Heart left ventricle (tissue), 16 donors: ENCODE results near the gene UBE2E2. TPM values are rescaled to one million over a fixed set of nuclear protein-coding genes. Genes with fewer than 3 reads are reported as not detected.
"Not testable (repeated sequence)": the region's sequence is repeated elsewhere in the genome, so short reads cannot be mapped to it uniquely, and the experiment has no call there.

Source experiments
- ATAC-seq, 4 donors: fragments of 200-7000 bp; cut with Tn5 transposase; one replicate each; pipeline ENCODE4 v1.9.1; 2020 to 2022; ENCODE audit warnings: moderate library complexity in 4 of 4, mild to moderate bottlenecking in 3 of 4, moderate number of reproducible peaks in 1 of 4
- DNase-seq, 5 donors: peaks; one replicate each; pipeline ENCODE4 v3.0.0-alpha.2; 2020
- H3K27ac ChIP-seq, 12 donors: fragments of 200-600 bp; sonication (generic) in 4 of 12; one replicate each; pipeline versions ENCODE4 v1.5.0 to v1.8.0; 2016 to 2022; ENCODE audit warnings: mild to moderate bottlenecking in 2 of 12
- H3K27me3 ChIP-seq, 9 donors: fragments of 200-600 bp; sonication (generic) in 2 of 9; one replicate each; pipeline versions ENCODE4 v1.5.1 to v1.8.0; 2016 to 2022; ENCODE audit warnings: mild to moderate bottlenecking in 3 of 9
- H3K36me3 ChIP-seq, 9 donors: fragments of 200-600 bp; sonication (generic) in 2 of 9; one replicate each; pipeline versions ENCODE4 v1.5.0 to v1.8.0; 2018 to 2022; ENCODE audit warnings: mild to moderate bottlenecking in 2 of 9
- H3K4me1 ChIP-seq, 12 donors: fragments of 200-600 bp; sonication (generic) in 4 of 12; one replicate each; pipeline versions ENCODE4 v1.5.0 to v1.8.0; 2016 to 2022; ENCODE audit warnings: mild to moderate bottlenecking in 3 of 12
- H3K4me3 ChIP-seq, 12 donors: fragments of 200-600 bp; sonication (generic) in 4 of 12; one replicate each; pipeline versions ENCODE4 v1.5.0 to v1.8.0; 2017 to 2022; ENCODE audit warnings: mild to moderate bottlenecking in 9 of 12, moderate library complexity in 4 of 12
- H3K9me3 ChIP-seq, 12 donors: fragments of 200-600 bp; sonication (generic) in 4 of 12; one replicate each; pipeline versions ENCODE4 v1.5.0 to v1.8.0; 2016 to 2022; ENCODE audit warnings: mild to moderate bottlenecking in 1 of 12
- POLR2A ChIP-seq, 2 donors: fragments of 450-650 bp; IDR thresholded peaks; one replicate each; pipeline ENCODE4 v1.6.1; 2017; ENCODE audit warnings: antibody characterized with exemption in 2 of 2, mild to moderate bottlenecking in 2 of 2, moderate library complexity in 2 of 2
- WGBS, 4 donors: extraction: QIAGEN DNeasy Blood & Tissue Kit in 2 of 4; methylation state at CpG; one replicate each; pipeline versions ENCODE4 v1.1.5 to v1.1.7; 2013 to 2018; 5-methylcytosine and 5-hydroxymethylcytosine counted together
- intact Hi-C, 10 donors: fragments of 100-400 bp; cut with DNase I; formaldehyde crosslinking; loops; one replicate each; pipeline versions ENCODE4 v1.11.1 to v1.14.2; 2022
- polyA plus RNA-seq, 2 donors: library from polyadenylated mRNA; stranded (reverse); fragments of 200-250 nt; gene quantifications; one replicate each; pipeline ENCODE4 v1.2.3, GENCODE V29; 2013
- total RNA-seq, 9 donors: library from RNA; depleted of rRNA in 2 of 9; stranded (reverse); fragments of >200 nt in 2 of 9; fragmentation: NEBNext Ultra II Directional in 3 of 9; extraction: Animal tissue kit (Norgen Biotek cat#: 25700) in 3 of 9; gene quantifications; one replicate each; pipeline versions ENCODE4 v1.1.0 to v1.2.4, GENCODE V29; 2016 to 2023
- TF ChIP-seq, protein P1 (sequence below), 12 donors: fragments of 200-600 bp; sonication (generic) in 4 of 12; IDR thresholded peaks; one replicate each; pipeline versions ENCODE4 v1.5.0 to v1.8.0; 2018 to 2022; ENCODE audit warnings: antibody characterized with exemption in 12 of 12, mild to moderate bottlenecking in 5 of 12
- donor health status: ischemic (EF 13 %, LVEDD 7.1; RV severe dilation, severe dysfunction).
- donor health status: healthy with polysubstance abuse.
- donor health status: DM: no; HTN: yes; CAD: no.
- donor health status: DM: no; HTN: no; CAD: no.
- donor health status: ischemic (EF 25% LVEDD 6.9; RV normal size, moderate dysfunction).
- donor health status: ischemic (EF 25% LVEDD 5.7; RV mildly dilated, moderate dysfunction).
- donor health status: healthy.
- donor health status: DM: yes; HTN: yes; CAD: no.
- donor health status: ischemic (EF 35%, LVEDD 5.7; RV mildly dilated, moderate dysfunction).
- donor health status: nonischemic (EF 11% LVEDD 7.7; RV severe dilation, severe dysfunction).
- donor health status: DM: yes; HTN: yes; CAD: no.
- donor health status: PGD.
- donor health status: ischemic (EF 29% LVEDD 5.4; RV normal size, mild dysfunction).
- donor health status: nonischemic (EF 23%, LVEDD 6.1; RV moderate dilation, normal function).

The UBE2E2 gene
- total and polyA plus RNA-seq, 11 donors, result 21.9 to 63.9 (median 50.8) TPM

DNA sequence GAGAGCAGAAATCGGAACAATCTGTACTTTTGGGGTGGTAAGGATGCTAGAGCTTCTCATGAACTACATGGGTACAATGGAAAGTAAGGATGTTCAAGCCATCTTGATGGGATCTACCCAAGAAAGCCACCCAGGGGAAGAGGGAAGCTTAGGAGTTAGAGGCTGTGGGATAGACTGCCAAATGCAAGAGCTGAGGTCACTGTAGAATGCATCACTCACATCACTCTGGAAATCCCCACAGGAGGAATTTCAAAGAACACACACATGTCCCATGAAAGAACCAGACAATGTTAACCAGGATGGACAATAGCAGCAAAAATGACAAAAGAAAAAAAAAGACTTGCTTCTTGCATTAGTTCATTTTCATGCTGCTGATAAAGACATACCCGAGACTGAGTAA, 32.8 kb upstream of the UBE2E2 start:
- intact Hi-C loops, result no loop called here
- H3K27me3 ChIP-seq, result no peaks in the 10 kb centered on the region
- TF ChIP-seq POLR2A (IDR thresholded peaks at IDR 0.05), result no peak
- TF ChIP-seq, protein P1, sequence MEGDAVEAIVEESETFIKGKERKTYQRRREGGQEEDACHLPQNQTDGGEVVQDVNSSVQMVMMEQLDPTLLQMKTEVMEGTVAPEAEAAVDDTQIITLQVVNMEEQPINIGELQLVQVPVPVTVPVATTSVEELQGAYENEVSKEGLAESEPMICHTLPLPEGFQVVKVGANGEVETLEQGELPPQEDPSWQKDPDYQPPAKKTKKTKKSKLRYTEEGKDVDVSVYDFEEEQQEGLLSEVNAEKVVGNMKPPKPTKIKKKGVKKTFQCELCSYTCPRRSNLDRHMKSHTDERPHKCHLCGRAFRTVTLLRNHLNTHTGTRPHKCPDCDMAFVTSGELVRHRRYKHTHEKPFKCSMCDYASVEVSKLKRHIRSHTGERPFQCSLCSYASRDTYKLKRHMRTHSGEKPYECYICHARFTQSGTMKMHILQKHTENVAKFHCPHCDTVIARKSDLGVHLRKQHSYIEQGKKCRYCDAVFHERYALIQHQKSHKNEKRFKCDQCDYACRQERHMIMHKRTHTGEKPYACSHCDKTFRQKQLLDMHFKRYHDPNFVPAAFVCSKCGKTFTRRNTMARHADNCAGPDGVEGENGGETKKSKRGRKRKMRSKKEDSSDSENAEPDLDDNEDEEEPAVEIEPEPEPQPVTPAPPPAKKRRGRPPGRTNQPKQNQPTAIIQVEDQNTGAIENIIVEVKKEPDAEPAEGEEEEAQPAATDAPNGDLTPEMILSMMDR (IDR thresholded peaks at IDR 0.05), result no peak
- H3K9me3 ChIP-seq, result no peaks in the 10 kb centered on the region
- no peak overlapping the region for H3K27ac ChIP-seq
- DNase-seq, result no peak
- no peak for ATAC-seq
- H3K4me1 ChIP-seq, result peaks cover 0 to 6% (median 0%) of the 10 kb centered on the region in 12 donors
- H3K4me3 ChIP-seq, result no peak overlapping the region
- 82 to 91% (median 88%) methylated on average over 2 of the region's 2 CpGs for WGBS, 4 donors
- H3K36me3 ChIP-seq, result no peaks in the 10 kb centered on the region

DNA sequence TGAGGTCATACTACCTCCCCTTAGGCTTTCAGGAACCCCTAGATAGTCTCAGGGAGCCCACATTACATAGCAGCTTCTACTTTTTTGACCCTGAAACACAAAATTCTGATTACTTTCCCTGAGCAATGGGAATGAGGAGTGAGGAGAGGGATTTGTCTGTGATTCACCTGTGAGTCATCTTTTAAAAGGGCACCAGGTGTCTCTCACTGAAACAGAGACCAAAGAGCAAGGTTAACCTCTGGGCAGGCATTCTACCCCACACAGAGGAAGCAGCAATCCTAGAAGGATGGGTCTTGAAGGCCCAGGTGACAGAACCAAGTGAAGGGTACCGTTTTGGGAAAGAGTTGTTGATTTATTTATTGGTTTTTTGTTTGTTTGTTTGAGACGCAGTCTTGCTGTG, 31.1 kb upstream of the UBE2E2 start:
- Histone ChIP-seq H3K4me1 (peaks cover 0 to 8% (median 0%) of the 10 kb centered on the region in 12 donors), H3K9me3 (peaks cover 0 to 4% (median 0%) of the 10 kb centered on the region in 12 donors), H3K36me3 (no peaks in the 10 kb centered on the region), H3K4me3 (no peak overlapping the region), H3K27me3 (no peaks in the 10 kb centered on the region), H3K27ac (no peak overlapping the region)
- WGBS, 4 donors, result 87 to 91% (median 89%) methylated on average over 2 of the region's 2 CpGs
- DNase-seq (no peak), ATAC-seq (no peak)
- TF ChIP-seq, protein P1 (IDR thresholded peaks at IDR 0.05), result no peak
- TF ChIP-seq POLR2A (IDR thresholded peaks at IDR 0.05), result no peak
- intact Hi-C loops, result no loop called here

DNA sequence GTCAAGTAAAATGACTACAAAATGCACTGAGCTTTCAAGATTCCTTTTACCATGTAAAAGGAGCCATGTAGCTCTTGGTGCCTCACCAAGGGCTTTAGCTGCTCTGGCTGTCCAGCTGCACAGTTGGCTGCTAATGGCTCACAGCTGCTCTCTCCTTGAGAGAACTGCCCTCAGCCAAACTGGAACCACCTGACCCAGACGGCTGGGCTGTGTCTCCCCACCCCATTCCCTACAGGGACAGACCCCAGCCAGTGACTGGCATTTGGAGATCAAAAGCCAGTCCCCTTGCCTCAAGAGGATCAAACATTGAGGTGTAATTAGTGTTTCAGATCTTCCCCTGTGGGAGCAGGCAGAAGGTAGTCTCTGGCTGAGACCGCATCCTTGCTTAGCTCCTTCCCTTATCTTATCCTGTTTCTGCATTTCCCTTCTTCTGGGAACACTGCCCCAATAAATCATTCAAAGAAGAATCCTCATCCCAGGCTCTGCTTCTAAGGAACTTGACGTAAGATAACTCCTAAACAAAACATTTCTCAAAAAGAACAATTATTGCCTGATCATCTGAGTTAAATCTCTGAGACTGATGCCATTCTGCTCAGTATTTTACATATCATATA, 28.6 kb upstream of the UBE2E2 start:
- peak; percentile 46 to 78 (median 62) for DNase-seq
- peak; percentile 83 to 91 (median 88) for ATAC-seq

DNA sequence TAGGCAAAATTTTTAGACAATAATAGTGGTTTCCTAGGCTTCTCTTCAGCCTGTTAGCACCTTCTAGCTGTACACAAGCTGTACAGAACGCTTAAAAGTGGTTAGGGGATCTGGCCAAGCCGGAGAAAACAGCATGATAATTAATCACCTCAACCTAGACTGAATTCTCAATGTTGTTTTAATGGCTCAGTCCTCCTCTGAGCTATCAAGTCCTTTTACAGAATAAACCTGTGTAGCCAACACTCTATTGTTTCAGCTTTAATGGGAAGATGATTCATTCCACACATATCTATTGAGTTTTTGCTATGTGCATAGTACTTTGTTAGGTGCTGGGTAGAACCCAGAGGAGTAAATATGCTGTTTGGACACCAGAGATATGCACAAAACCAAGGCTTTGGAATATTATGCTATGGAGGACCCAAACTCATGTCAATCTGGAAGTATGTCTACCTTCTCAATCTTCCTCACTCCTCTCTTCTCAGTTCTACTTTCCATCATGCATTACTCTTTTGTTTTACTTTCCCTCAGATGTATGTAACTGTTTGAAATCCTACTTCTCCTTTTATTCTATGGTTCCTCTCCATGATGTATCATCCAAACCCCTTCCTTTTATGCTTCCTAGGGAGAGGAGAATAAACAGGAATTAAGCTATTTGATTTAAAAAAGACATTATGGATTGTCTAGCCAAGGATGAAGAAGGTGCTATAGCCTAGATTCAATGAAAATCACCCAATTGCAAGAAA, 27.6 kb upstream of the UBE2E2 start:
- no peaks in the 10 kb centered on the region for H3K36me3 ChIP-seq
- DNase-seq, result no peak
- peaks cover 0 to 13% (median 0%) of the 10 kb centered on the region in 12 donors for H3K9me3 ChIP-seq
- WGBS, 4 donors, result 74 to 85% (median 78%) methylated on average over 2 of the region's 2 CpGs
- no peak for ATAC-seq
- H3K27ac ChIP-seq, result peak overlapping the region in 1 of 12 donors; percentile 15
- TF ChIP-seq, protein P1 (IDR thresholded peaks at IDR 0.05), result no peak
- TF ChIP-seq POLR2A (IDR thresholded peaks at IDR 0.05), result no peak
- H3K27me3 ChIP-seq, result no peaks in the 10 kb centered on the region
- peaks cover 0 to 8% (median 0%) of the 10 kb centered on the region in 12 donors for H3K4me1 ChIP-seq
- intact Hi-C loops, result no loop called here
- no peak overlapping the region for H3K4me3 ChIP-seq

More for the DNA sequence above, 28.6 kb upstream of the UBE2E2 start:
- Histone ChIP-seq H3K27me3 (no peaks in the 10 kb centered on the region), H3K9me3 (peaks cover 0 to 13% (median 0%) of the 10 kb centered on the region in 12 donors), H3K4me1 (peaks cover 0 to 8% (median 0%) of the 10 kb centered on the region in 12 donors), H3K4me3 (no peak overlapping the region), H3K27ac (peak overlapping the region in 3 of 12 donors; percentile 16 to 58 (median 44)), H3K36me3 (no peaks in the 10 kb centered on the region)
- intact Hi-C loops, result no loop called here
- no peak for TF ChIP-seq POLR2A (IDR thresholded peaks at IDR 0.05)
- TF ChIP-seq, protein P1 (IDR thresholded peaks at IDR 0.05), result no peak
- 41 to 54% (median 47%) methylated on average over 3 of the region's 3 CpGs for WGBS, 4 donors

DNA sequence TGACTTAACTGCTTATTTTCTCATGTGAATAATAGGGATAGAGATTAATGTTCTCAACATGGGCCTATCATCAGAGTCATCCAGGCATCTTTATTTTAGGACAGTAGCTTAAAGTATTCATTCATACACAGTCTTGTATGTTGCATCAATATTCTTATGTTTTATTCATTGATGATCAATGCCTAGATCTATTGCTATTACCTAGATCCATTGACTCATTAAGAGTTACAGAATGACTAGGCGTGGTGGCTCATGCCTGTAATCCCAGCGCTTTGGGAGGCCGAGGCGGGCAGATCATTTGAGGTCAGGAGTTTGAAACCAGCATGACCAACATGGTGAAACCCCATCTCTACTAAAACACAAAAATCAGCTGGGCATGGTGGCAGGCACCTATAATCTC, 26.3 kb upstream of the UBE2E2 start:
- intact Hi-C loops, H3K27me3 ChIP-seq, H3K27ac ChIP-seq, H3K36me3 ChIP-seq, ATAC-seq, DNase-seq, H3K4me3 ChIP-seq, H3K4me1 ChIP-seq: not testable (repeated sequence)
- WGBS, 4 donors, result 80 to 95% (median 88%) methylated on average over 4 of the region's 4 CpGs
- H3K9me3 ChIP-seq, result peaks cover 0 to 13% (median 0%) of the 10 kb centered on the region in 12 donors
